Fibroblast of lung (primary cell): ENCODE measurements around the gene RBM20. TPM values are rescaled to one million over a fixed set of nuclear protein-coding genes. Genes with fewer than 3 reads are reported as not detected.
A peak's percentile ranks its signal among the peaks of the same experiment; 100 is the strongest.

Experiments used
- DNase-seq, 2 donors: peaks; one replicate each; pipeline versions ENCODE4 v3.0.0 to v3.0.0-alpha.2; 2010; ENCODE audit warnings: low read depth in 2 of 2
- H2AFZ ChIP-seq: 2 replicates; pipeline ENCODE4 v1.5.1; 2012; ENCODE audit warnings: low read length, control low read depth, inconsistent platforms
- H3K27ac ChIP-seq: 2 replicates; pipeline ENCODE4 v1.5.1; 2011; ENCODE audit warnings: low read length, control low read depth; ENCODE audit not compliant: insufficient read depth
- H3K27me3 ChIP-seq: 2 replicates; pipeline ENCODE4 v1.5.1; 2011; ENCODE audit warnings: mild to moderate bottlenecking, low read length; ENCODE audit not compliant: control insufficient read depth, insufficient read depth
- H3K36me3 ChIP-seq: 2 replicates; pipeline ENCODE4 v1.5.1; 2011; ENCODE audit warnings: low read length; ENCODE audit not compliant: control insufficient read depth, insufficient read depth
- H3K4me1 ChIP-seq: 2 replicates; pipeline ENCODE4 v1.5.1; 2011; ENCODE audit warnings: low read length; ENCODE audit not compliant: control insufficient read depth, insufficient read depth; ENCODE audit errors: extremely low read depth
- H3K4me2 ChIP-seq: 2 replicates; pipeline ENCODE4 v1.5.1; 2011; ENCODE audit warnings: low read length, control low read depth; ENCODE audit not compliant: insufficient read depth; ENCODE audit errors: extremely low read depth
- H3K4me3 ChIP-seq, 4 experiments: fragments of 200-600 bp in 1 of 4; sonication (generic) in 1 of 4; replicated peaks in 1 of 4; 2 replicates each; pipeline ENCODE4 v1.5.1; 2011 to 2016; ENCODE audit warnings: low read length in 4 of 4, low read depth in 3 of 4, mild to moderate bottlenecking in 3 of 4, control low read depth in 2 of 4, inconsistent platforms in 1 of 4, mixed read lengths in 1 of 4; ENCODE audit not compliant: insufficient read depth in 1 of 4; ENCODE audit errors: control extremely low read depth in 1 of 4
- H3K79me2 ChIP-seq: 2 replicates; pipeline ENCODE4 v1.5.1; 2012; ENCODE audit warnings: mild to moderate bottlenecking, low read length, inconsistent platforms; ENCODE audit not compliant: control insufficient read depth, insufficient read depth
- H3K9ac ChIP-seq: 2 replicates; pipeline ENCODE4 v1.5.1; 2011; ENCODE audit warnings: mild to moderate bottlenecking, low read length, control low read depth; ENCODE audit not compliant: insufficient read depth
- H3K9me3 ChIP-seq: 2 replicates; pipeline ENCODE4 v1.5.1; 2012; ENCODE audit warnings: low read depth, low read length; ENCODE audit not compliant: control insufficient read depth, insufficient read depth
- H4K20me1 ChIP-seq: 2 replicates; pipeline ENCODE4 v1.5.1; 2011; ENCODE audit warnings: low read length; ENCODE audit not compliant: control insufficient read depth, insufficient read depth; ENCODE audit errors: extremely low read depth
- CTCF ChIP-seq, 2 donors: IDR thresholded peaks in 1 of 2; conservative IDR thresholded peaks in 1 of 2; 1 replicate in 1 of 2; 2 replicates in 1 of 2; pipeline ENCODE4 v1.5.1; 2011 to 2012; ENCODE audit warnings: low read length in 2 of 2, control low read depth in 1 of 2, inconsistent platforms in 1 of 2, low read depth in 1 of 2, mild to moderate bottlenecking in 1 of 2
- EZH2 ChIP-seq: IDR thresholded peaks from 2 replicates; pipeline ENCODE4 v1.5.1; 2012; ENCODE audit warnings: low read length, control low read depth, mild to moderate bottlenecking; ENCODE audit errors: missing control alignments
- polyA plus RNA-seq, 2 donors: library from polyadenylated mRNA; depleted of rRNA in 1 of 2; stranded (reverse) in 1 of 2; unstranded in 1 of 2; fragments of >200 nt; gene quantifications; 2 replicates each; pipeline ENCODE4 v1.2.1, GENCODE V29; 2011 to 2012; ENCODE audit warnings: missing spikeins in 1 of 2
- total RNA-seq: library from RNA; depleted of rRNA; stranded (reverse); fragments of >200 nt; gene quantifications from 2 replicates; pipeline ENCODE4 v1.2.1, GENCODE V29; 2014

The RBM20 gene
- total and polyA plus RNA-seq, 2 donors (not counting 1 experiment from before 2014, with no cell fraction given) = under 0.01 to 0.05 TPM

- Histone ChIP-seq H4K20me1 (no peaks in the 10 kb centered on the region), H3K9ac (no peak overlapping the region), H3K4me1 (no peaks in the 10 kb centered on the region), H3K27ac (no peak overlapping the region), H3K27me3 (peaks cover 2% of the 10 kb centered on the region), H3K36me3 (no peaks in the 10 kb centered on the region), H3K4me2 (no peak overlapping the region), H2AFZ (no peak overlapping the region), H3K4me3 (no peak overlapping the region), H3K9me3 (no peaks in the 10 kb centered on the region), H3K79me2 (no peaks in the 10 kb centered on the region)
- DNase-seq = no peak
- TF ChIP-seq CTCF (conservative IDR thresholded peaks at IDR 0.05 in 1 of 2, IDR thresholded peaks at IDR 0.05 in 1 of 2; ENCODE audit: low read depth in 1 of 2, low read length in 2 of 2) = no peak
- no peak for TF ChIP-seq EZH2
Observed at GRCh38 chr10:110824660-110825059, 180.5 kb downstream of the RBM20 start.

GRCh38 chr10:110825508-110825907 is 181.4 kb downstream of the RBM20 start:
- Histone ChIP-seq H3K4me1 (no peaks in the 10 kb centered on the region), H3K4me3 (no peak overlapping the region), H3K79me2 (no peaks in the 10 kb centered on the region), H4K20me1 (no peaks in the 10 kb centered on the region), H3K9ac (no peak overlapping the region), H3K27me3 (peaks cover 2% of the 10 kb centered on the region), H3K4me2 (no peak overlapping the region), H2AFZ (no peak overlapping the region), H3K9me3 (no peaks in the 10 kb centered on the region), H3K36me3 (no peaks in the 10 kb centered on the region), H3K27ac (no peak overlapping the region)
- TF ChIP-seq CTCF (conservative IDR thresholded peaks at IDR 0.05 in 1 of 2, IDR thresholded peaks at IDR 0.05 in 1 of 2; ENCODE audit: low read depth in 1 of 2, low read length in 2 of 2) (no peak), EZH2 (no peak)
- DNase-seq = no peak

DNA sequence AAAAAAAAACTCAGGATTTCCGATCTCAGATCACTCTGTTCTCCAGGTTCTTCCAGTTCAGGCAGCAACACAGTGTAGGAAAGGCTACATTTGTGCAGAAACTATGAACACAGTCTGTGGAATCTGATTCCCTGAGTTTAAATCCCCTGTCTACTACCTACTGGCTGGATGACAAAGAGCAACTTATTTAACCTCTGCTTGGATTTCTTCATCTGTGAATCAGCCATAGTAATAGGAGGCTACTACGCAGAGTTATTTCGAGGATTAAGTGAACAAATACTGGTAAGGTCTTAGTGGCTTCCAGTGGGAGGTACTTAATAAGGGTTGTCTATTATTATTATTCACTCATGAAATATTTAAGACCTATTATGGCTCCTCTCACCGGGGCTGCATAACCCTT is 183.3 kb downstream of the RBM20 start:
- Histone ChIP-seq H3K9ac (no peak overlapping the region), H2AFZ (no peak overlapping the region), H3K79me2 (no peaks in the 10 kb centered on the region), H4K20me1 (no peaks in the 10 kb centered on the region), H3K27ac (no peak overlapping the region), H3K36me3 (no peaks in the 10 kb centered on the region), H3K9me3 (no peaks in the 10 kb centered on the region), H3K4me1 (no peaks in the 10 kb centered on the region), H3K4me3 (no peak overlapping the region), H3K27me3 (peaks cover 2% of the 10 kb centered on the region), H3K4me2 (no peak overlapping the region)
- peak; percentile 12 to 65 for DNase-seq
- TF ChIP-seq EZH2 = no peak
- TF ChIP-seq CTCF (conservative IDR thresholded peaks at IDR 0.05 in 1 of 2, IDR thresholded peaks at IDR 0.05 in 1 of 2; ENCODE audit: low read depth in 1 of 2, low read length in 2 of 2) = no peak
